HTERT RPE-1 (cell line): ENCODE measurements around the gene GCGR.

Experiments used
- in situ Hi-C: fragments of 300-500 bp; cut with MboI; formaldehyde crosslinking; loops from 4 replicates; pipeline ENCODE4 v1.14.3; 2020; ENCODE audit warnings: low sequenced_read_pairs

GCGR gene

GRCh38 chr17:81803728-81804558 lies at the start of gene GCGR:
GCGR (plus strand) TSS chr17:81804150; CDS start chr17:81809019, 4,869 bp downstream.
- in situ Hi-C loops, result no loop called here

- in situ Hi-C loops, result no loop called here
These were observed 11.0 kb upstream of the GCGR start for GRCh38 chr17:81792675-81793615.

- in situ Hi-C loops, result no loop called here
These were observed 9.9 kb upstream of the GCGR start for GRCh38 chr17:81794074-81794476.

GRCh38 chr17:81794509-81794908 lies 9.4 kb upstream of the GCGR start:
- in situ Hi-C loops, result no loop called here

GRCh38 chr17:81801327-81801726 lies 2.6 kb upstream of the GCGR start:
- in situ Hi-C loops, result no loop called here

GRCh38 chr17:81802048-81802758 lies 1.7 kb upstream of the GCGR start:
- in situ Hi-C loops, result no loop called here

GRCh38 chr17:81802856-81803643 lies 900 bp upstream of the GCGR start:
- in situ Hi-C loops, result no loop called here

- in situ Hi-C loops, result no loop called here
These were observed 829 bp downstream of the GCGR start for GRCh38 chr17:81804559-81805399.

- in situ Hi-C loops, result no loop called here
These were observed 1.9 kb downstream of the GCGR start for GRCh38 chr17:81805707-81806460.

GRCh38 chr17:81806461-81807209 lies 2.7 kb downstream of the GCGR start:
- in situ Hi-C loops, result no loop called here

GRCh38 chr17:81807210-81807719 lies 3.3 kb downstream of the GCGR start:
- in situ Hi-C loops, result no loop called here

GRCh38 chr17:81807839-81808238 lies 3.9 kb downstream of the GCGR start:
- in situ Hi-C loops, result no loop called here

- in situ Hi-C loops, result no loop called here
These were observed 5.0 kb downstream of the GCGR start for GRCh38 chr17:81808778-81809555.

- in situ Hi-C loops, result no loop called here
These were observed 5.6 kb downstream of the GCGR start for GRCh38 chr17:81809556-81809998.

GRCh38 chr17:81810476-81810875 lies 6.5 kb downstream of the GCGR start:
- in situ Hi-C loops, result no loop called here

- in situ Hi-C loops, result no loop called here
These were observed 7.1 kb downstream of the GCGR start for GRCh38 chr17:81810892-81811704.
